DMS153 treated with DMSO at 0.1 percent for 48 hours (cell line): ENCODE results near the gene DIAPH1.

Experiments
- DNase-seq: peaks from one replicate; lab custom pipeline; 2025; ENCODE audit not compliant: unreplicated experiment; lab: John Stamatoyannopoulos, UW

DIAPH1 gene

DNA sequence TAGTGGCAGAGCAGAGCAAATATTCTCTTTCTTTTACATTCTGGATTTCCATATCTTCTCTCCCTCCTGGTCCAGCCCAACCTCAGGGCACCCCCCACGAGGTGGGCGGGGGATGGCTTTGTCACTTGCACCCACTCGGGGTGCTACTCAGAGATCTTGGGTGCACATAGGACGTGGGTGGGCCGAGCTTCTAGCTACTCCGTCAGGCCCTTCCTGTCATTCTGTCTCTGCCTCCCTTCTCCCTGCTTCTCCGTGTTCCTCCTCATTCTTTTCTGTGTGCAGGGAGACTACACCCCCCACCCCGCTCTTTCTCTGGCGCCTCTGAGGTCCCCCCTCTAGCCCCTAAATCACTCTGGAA lies 110.4 kb downstream of the DIAPH1 start:
- DNase-seq = no peak

- no peak for DNase-seq
Observed at GRCh38 chr5:141507387-141508091, 111.3 kb downstream of the DIAPH1 start.

- DNase-seq = no peak
Observed at GRCh38 chr5:141506381-141507155, 112.2 kb downstream of the DIAPH1 start.

DNA sequence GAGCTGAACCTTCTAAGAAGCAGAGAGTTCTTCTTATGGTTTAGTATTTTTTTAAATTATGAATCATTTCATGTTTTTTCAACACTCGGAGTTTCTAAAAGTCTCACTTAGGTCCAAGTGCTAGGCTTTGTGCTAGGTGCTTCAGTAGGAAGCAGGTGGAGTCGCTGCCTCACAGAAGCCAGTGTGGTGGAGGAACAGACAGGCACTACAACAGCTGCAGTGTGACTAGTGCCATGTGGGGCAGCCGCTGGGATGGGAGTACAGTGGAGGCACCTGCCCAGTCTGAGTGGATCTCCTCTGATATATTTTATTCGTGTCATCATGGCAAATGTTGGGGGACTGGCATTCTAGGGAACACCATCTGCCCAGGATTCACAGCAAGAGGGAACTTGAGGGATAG lies 114.6 kb downstream of the DIAPH1 start:
- no peak for DNase-seq

DNA sequence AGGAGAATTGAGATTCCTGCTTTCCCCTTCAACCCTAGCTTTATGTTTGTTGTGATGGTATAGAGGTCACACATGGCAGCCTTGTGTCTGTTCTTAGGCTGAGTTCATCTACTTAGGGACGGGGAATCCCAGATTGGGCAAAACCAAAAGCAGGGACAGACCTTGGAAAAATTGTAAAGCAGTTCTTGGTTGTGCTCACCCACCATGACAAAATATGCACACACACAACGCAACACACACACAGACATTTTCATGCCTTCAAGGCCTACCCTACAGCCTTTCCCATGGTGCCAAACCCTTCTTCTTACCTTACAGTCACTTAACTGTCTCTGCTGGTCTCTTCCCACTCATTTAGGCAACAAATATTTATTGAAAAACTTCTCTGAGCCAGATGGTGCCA lies 115.1 kb downstream of the DIAPH1 start:
- no peak for DNase-seq

DNA sequence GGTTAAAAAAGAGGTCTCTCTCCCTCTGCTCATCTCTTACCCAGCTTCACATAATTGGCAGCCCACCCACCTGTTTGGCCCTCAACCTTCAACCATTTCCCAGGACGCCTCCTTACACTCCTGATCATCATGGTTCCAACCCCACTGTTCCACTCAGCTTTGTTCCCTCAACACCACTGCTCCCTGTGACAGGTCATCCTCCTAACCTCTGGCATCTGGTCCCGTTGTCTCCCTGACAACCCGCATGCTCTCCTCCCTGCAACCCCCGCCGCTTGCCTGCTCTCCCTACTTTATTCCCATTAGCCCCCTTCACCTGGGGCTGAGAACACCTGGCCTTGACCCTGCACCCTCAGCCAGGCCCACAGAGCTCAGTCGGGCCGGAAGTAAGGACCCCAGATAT lies 117.0 kb downstream of the DIAPH1 start:
- DNase-seq = no peak

DNA sequence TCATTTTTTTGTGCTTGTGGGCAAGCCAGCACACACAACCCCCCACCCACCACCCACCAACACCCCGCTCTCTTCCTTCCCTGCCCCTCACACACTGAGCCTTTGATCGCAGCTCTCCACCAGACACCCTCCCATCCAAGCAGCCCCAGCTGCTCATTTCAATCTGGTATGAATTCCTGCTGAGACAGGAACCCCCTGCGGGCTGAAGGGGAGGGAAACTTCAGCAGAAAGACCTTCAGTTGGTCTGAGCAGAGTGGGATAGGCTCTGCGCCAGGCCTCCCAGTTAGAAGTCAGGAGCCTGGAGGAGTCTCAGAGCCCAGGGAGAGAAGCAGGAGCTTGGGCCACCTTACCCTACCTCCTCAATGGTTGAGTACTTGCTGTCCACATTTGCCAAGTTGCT lies 122.8 kb downstream of the DIAPH1 start:
- DNase-seq = no peak

DNA sequence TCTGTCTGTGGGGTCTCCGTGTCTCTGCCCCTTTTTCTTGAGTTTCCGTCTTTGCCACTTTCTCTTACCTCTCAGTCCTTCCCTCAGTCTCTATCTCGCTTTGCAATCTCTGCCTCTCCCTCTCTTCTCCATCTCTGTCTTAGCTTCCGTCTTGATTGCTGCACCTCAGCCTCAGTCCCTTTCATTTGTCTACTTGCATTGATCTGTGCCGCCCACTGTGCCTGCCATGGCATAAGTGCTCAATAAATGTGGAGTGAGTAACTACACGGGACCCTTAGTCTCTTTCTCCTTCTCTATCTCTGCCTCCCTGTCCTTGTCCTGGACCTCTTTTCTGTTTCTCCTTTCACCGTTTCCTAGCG lies 123.4 kb downstream of the DIAPH1 start:
- DNase-seq = no peak

GRCh38 chr5:141494761-141495452 lies 123.9 kb downstream of the DIAPH1 start:
- no peak for DNase-seq

- no peak for DNase-seq
Observed at GRCh38 chr5:141493500-141494422, 125.0 kb downstream of the DIAPH1 start.

DNA sequence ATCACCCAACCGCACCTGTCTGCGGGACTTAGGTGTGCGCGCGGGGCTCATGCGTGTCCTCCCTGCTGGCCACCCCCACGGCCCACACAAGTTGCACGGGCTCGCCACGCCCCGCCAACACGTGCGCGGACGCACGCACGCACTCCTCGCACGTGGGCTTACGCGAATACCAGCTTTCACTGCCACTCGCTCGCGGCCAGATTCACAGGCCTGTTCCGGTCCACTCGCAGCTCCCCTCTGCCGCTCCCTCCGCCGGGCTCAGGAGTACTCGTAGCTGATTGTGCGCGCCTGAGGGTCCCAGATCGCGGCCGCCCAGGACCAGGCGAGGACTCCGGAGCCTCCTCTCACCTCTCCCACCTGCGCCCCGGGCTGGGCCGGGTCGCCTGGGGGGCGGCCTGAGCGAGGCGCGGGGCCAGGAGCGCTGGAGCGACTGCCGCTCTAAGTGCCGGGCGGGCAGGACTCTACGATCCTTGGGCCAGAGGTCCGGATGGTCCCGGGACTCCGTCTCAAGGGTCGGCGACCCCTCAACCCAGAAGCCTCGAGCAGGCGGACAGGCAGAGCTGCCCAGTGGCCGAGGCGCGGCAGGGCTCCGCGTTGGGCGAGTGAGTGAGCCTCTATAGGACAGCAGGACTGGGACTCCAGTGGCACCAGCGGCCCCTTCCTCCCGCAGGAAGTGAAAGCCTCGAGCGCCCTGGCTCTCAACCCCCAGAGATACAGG lies 126.5 kb downstream of the DIAPH1 start:
- no peak for DNase-seq

- no peak for DNase-seq
Observed at GRCh38 chr5:141491323-141492167, 127.3 kb downstream of the DIAPH1 start.

- DNase-seq = no peak
Observed at GRCh38 chr5:141490771-141491170, 128.0 kb downstream of the DIAPH1 start.

DNA sequence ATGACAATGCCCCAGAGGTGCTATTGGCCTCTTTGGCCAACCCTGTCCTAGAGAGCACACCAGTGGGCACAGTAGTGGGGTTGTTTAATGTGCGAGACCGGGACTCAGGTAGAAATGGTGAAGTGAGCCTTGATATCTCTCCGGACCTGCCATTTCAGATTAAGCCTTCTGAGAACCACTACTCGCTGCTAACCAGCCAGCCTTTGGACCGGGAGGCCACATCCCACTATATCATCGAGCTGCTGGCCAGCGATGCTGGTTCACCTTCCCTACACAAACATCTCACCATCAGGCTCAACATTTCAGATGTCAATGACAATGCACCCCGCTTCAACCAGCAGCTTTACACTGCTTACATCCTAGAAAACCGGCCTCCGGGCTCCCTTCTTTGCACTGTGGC lies 128.5 kb downstream of the DIAPH1 start:
- DNase-seq = no peak

GRCh38 chr5:141489841-141490240 lies 129.0 kb downstream of the DIAPH1 start:
- DNase-seq = no peak

- DNase-seq = no peak
Observed at GRCh38 chr5:141488591-141489561, 129.9 kb downstream of the DIAPH1 start, which contains the start of gene PCDHGC5. Gene PCDHGC5, plus strand, starts transcription at chr5:141489081. Its CDS starts 160 bp downstream, at chr5:141489241.

- no peak for DNase-seq
Observed at GRCh38 chr5:141487131-141487530, 131.7 kb downstream of the DIAPH1 start.

DNA sequence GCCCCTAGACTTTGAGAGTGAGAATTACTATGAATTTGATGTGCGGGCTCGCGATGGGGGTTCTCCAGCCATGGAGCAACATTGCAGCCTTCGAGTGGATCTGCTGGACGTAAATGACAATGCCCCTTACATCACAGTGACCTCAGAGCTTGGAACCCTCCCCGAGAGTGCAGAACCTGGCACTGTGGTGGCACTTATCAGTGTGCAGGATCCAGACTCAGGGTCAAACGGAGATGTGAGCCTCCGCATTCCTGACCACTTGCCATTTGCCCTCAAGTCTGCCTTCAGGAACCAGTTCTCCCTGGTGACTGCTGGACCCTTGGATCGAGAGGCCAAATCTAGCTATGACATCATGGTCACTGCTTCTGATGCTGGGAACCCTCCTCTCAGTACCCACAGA lies 132.7 kb downstream of the DIAPH1 start:
- no peak for DNase-seq
